Mesendoderm (in vitro differentiated cells): ENCODE data around the gene TRABD2B.
A peak's percentile ranks its signal among the peaks of the same experiment; 100 is the strongest.

Experiments used
- DNase-seq: peaks from one replicate; pipeline ENCODE4 v3.0.0; 2013
- H2AK5ac ChIP-seq: 2 replicates; pipeline ENCODE4 v1.6.1; 2013; ENCODE audit warnings: low read length, inconsistent platforms
- H2BK120ac ChIP-seq: 2 replicates; pipeline ENCODE4 v1.6.1; 2013; ENCODE audit warnings: low read depth, mild to moderate bottlenecking, low read length, moderate library complexity, mixed read lengths
- H2BK15ac ChIP-seq: replicated peaks from 2 replicates; pipeline ENCODE4 v1.6.1; 2013; ENCODE audit warnings: low read depth, mild to moderate bottlenecking, moderate library complexity
- H2BK5ac ChIP-seq: 2 replicates; pipeline ENCODE4 v1.6.1; 2013; ENCODE audit warnings: low read length, inconsistent platforms
- H3K18ac ChIP-seq: 2 replicates; pipeline ENCODE4 v1.6.1; 2013; ENCODE audit warnings: mild to moderate bottlenecking, low read length, mixed read lengths
- H3K23ac ChIP-seq: one replicate; pipeline ENCODE4 v1.6.1; 2013; ENCODE audit warnings: low read length
- H3K27ac ChIP-seq: 2 replicates; pipeline ENCODE4 v1.5.1; 2013; ENCODE audit warnings: low read depth, mild to moderate bottlenecking, inconsistent platforms, low read length, moderate library complexity
- H3K27me3 ChIP-seq: 2 replicates; pipeline ENCODE4 v1.6.1; 2013; ENCODE audit warnings: low read length, control low read depth, mild to moderate bottlenecking, inconsistent platforms; ENCODE audit not compliant: insufficient read depth, poor library complexity
- H3K36me3 ChIP-seq: 2 replicates; pipeline ENCODE4 v1.6.1; 2013; ENCODE audit warnings: low read length, inconsistent platforms; ENCODE audit not compliant: control insufficient read depth, insufficient read depth
- H3K4ac ChIP-seq: one replicate; pipeline ENCODE4 v1.6.1; 2013; ENCODE audit warnings: low read depth, mild to moderate bottlenecking, low read length, moderate library complexity
- H3K4me1 ChIP-seq: 2 replicates; pipeline ENCODE4 v1.6.1; 2013; ENCODE audit warnings: low read depth, low read length, inconsistent platforms; ENCODE audit not compliant: control insufficient read depth
- H3K4me2 ChIP-seq: 2 replicates; pipeline ENCODE4 v1.6.1; 2013; ENCODE audit warnings: low read length
- H3K4me3 ChIP-seq: 2 replicates; pipeline ENCODE4 v1.5.1; 2013; ENCODE audit warnings: mild to moderate bottlenecking, low read length
- H3K56ac ChIP-seq: one replicate; pipeline ENCODE4 v1.6.1; 2013; ENCODE audit warnings: low read length
- H3K79me1 ChIP-seq: 2 replicates; pipeline ENCODE4 v1.6.1; 2013; ENCODE audit warnings: low read length, inconsistent platforms
- H3K79me2 ChIP-seq: 2 replicates; pipeline ENCODE4 v1.6.1; 2013; ENCODE audit warnings: mild to moderate bottlenecking, low read length; ENCODE audit not compliant: control insufficient read depth, insufficient read depth
- H3K9ac ChIP-seq: 2 replicates; pipeline ENCODE4 v1.6.1; 2013; ENCODE audit warnings: low read length, inconsistent platforms
- H4K5ac ChIP-seq: one replicate; pipeline ENCODE4 v1.6.1; 2013; ENCODE audit warnings: low read length
- H4K8ac ChIP-seq: one replicate; pipeline ENCODE4 v1.6.1; 2013; ENCODE audit warnings: low read depth, mild to moderate bottlenecking, control low read depth, low read length, moderate library complexity
- WGBS: extraction: QIAGEN DNeasy Blood & Tissue Kit; methylation state at CpG from one replicate; pipeline ENCODE4 v1.1.7; 2013; ENCODE audit warnings: low lambda C conversion rate, missing lambda C conversion rate; ENCODE audit not compliant: insufficient coverage; ENCODE audit errors: extremely low coverage; 5-methylcytosine and 5-hydroxymethylcytosine counted together

The TRABD2B gene

GRCh38 chr1:47993881-47994625, 3.1 kb downstream of the TRABD2B start:
- Histone ChIP-seq H3K4me2 (no peak overlapping the region), H3K4ac (no peak overlapping the region), H3K18ac (no peak overlapping the region), H3K56ac (peak overlapping the region; percentile 54), H2BK15ac (no peak overlapping the region), H2AK5ac (no peak overlapping the region), H2BK5ac (no peak overlapping the region), H2BK120ac (no peak overlapping the region), H3K23ac (no peak overlapping the region), H3K9ac (no peak overlapping the region), H4K8ac (no peak overlapping the region), H3K4me1 (peaks cover 12% of the 10 kb centered on the region), H4K5ac (no peak overlapping the region), H3K27me3 (peaks cover 2% of the 10 kb centered on the region), H3K79me2 (peaks cover 4% of the 10 kb centered on the region), H3K79me1 (peaks cover 9% of the 10 kb centered on the region), H3K27ac (no peak overlapping the region), H3K4me3 (no peak overlapping the region), H3K36me3 (no peaks in the 10 kb centered on the region)
- no peak for DNase-seq
- no CpG with 5 or more reads among the region's 34 CpGs for WGBS

GRCh38 chr1:47993416-47993740, 3.8 kb downstream of the TRABD2B start:
- Histone ChIP-seq H4K5ac (no peak overlapping the region), H2BK15ac (no peak overlapping the region), H2BK120ac (no peak overlapping the region), H3K23ac (no peak overlapping the region), H4K8ac (no peak overlapping the region), H3K79me2 (peaks cover 4% of the 10 kb centered on the region), H2AK5ac (peak overlapping the region; percentile 43), H3K27ac (no peak overlapping the region), H3K4me2 (no peak overlapping the region), H2BK5ac (no peak overlapping the region), H3K18ac (no peak overlapping the region), H3K79me1 (peaks cover 9% of the 10 kb centered on the region), H3K4me3 (no peak overlapping the region), H3K9ac (peak overlapping the region; percentile 8), H3K27me3 (peaks cover 2% of the 10 kb centered on the region), H3K56ac (peak overlapping the region; percentile 54), H3K4ac (no peak overlapping the region), H3K4me1 (peaks cover 11% of the 10 kb centered on the region), H3K36me3 (no peaks in the 10 kb centered on the region)
- WGBS = no CpG with 5 or more reads among the region's 7 CpGs
- DNase-seq = no peak

GRCh38 chr1:47992720-47993415, 4.3 kb downstream of the TRABD2B start:
- WGBS = no CpG with 5 or more reads among the region's 11 CpGs
- H3K4me3 ChIP-seq = no peak overlapping the region
- peaks cover under 1% of the 10 kb centered on the region for H3K27me3 ChIP-seq

GRCh38 chr1:47991673-47992072, 5.5 kb downstream of the TRABD2B start:
- H3K4me3 ChIP-seq = no peak overlapping the region
- no peak overlapping the region for H3K23ac ChIP-seq
- H2AK5ac ChIP-seq = no peak overlapping the region
- H2BK5ac ChIP-seq = no peak overlapping the region
- H3K27ac ChIP-seq = no peak overlapping the region
- H3K56ac ChIP-seq = peak overlapping the region; percentile 31
- H3K4me2 ChIP-seq = no peak overlapping the region
- no peak overlapping the region for H2BK15ac ChIP-seq
- H4K5ac ChIP-seq = no peak overlapping the region
- H3K9ac ChIP-seq = no peak overlapping the region
- H3K36me3 ChIP-seq = no peaks in the 10 kb centered on the region
- H3K79me2 ChIP-seq = peaks cover 4% of the 10 kb centered on the region
- no peak overlapping the region for H3K18ac ChIP-seq
- no peak for DNase-seq
- H3K4me1 ChIP-seq = peaks cover 6% of the 10 kb centered on the region
- 100% methylated on average over 1 of the region's 5 CpGs for WGBS
- H2BK120ac ChIP-seq = no peak overlapping the region
- peaks cover 9% of the 10 kb centered on the region for H3K79me1 ChIP-seq
- H3K27me3 ChIP-seq = no peaks in the 10 kb centered on the region
- H4K8ac ChIP-seq = no peak overlapping the region
- no peak overlapping the region for H3K4ac ChIP-seq

More at GRCh38 chr1:47992720-47993415, 4.3 kb downstream of the TRABD2B start:
- Histone ChIP-seq H2BK120ac (no peak overlapping the region), H3K23ac (no peak overlapping the region), H2BK15ac (no peak overlapping the region), H3K4me1 (peaks cover 8% of the 10 kb centered on the region), H3K4me2 (no peak overlapping the region), H3K79me2 (peaks cover 4% of the 10 kb centered on the region), H3K27ac (no peak overlapping the region), H4K8ac (no peak overlapping the region), H3K18ac (peak overlapping the region; percentile 34), H2AK5ac (no peak overlapping the region), H3K4ac (no peak overlapping the region), H3K9ac (peak overlapping the region; percentile 8), H3K36me3 (no peaks in the 10 kb centered on the region), H3K56ac (peak overlapping the region; percentile 54), H3K79me1 (peaks cover 9% of the 10 kb centered on the region), H4K5ac (no peak overlapping the region), H2BK5ac (no peak overlapping the region)
- DNase-seq = peak; percentile 53

- H3K79me1 ChIP-seq = peaks cover 9% of the 10 kb centered on the region
- H3K4me1 ChIP-seq = peaks cover 6% of the 10 kb centered on the region
- H2BK120ac ChIP-seq = no peak overlapping the region
- no peak overlapping the region for H2BK5ac ChIP-seq
- no peak overlapping the region for H3K18ac ChIP-seq
- H3K79me2 ChIP-seq = peaks cover 4% of the 10 kb centered on the region
- no peak overlapping the region for H3K4me2 ChIP-seq
- no peak overlapping the region for H3K4me3 ChIP-seq
- H2BK15ac ChIP-seq = no peak overlapping the region
- DNase-seq = peak; percentile 86
- H3K23ac ChIP-seq = no peak overlapping the region
- H3K56ac ChIP-seq = no peak overlapping the region
- H3K36me3 ChIP-seq = no peaks in the 10 kb centered on the region
- no peak overlapping the region for H3K9ac ChIP-seq
- H3K4ac ChIP-seq = no peak overlapping the region
- H3K27ac ChIP-seq = no peak overlapping the region
- WGBS = no CpG with 5 or more reads among the region's 5 CpGs
- H3K27me3 ChIP-seq = no peaks in the 10 kb centered on the region
- no peak overlapping the region for H4K8ac ChIP-seq
- H2AK5ac ChIP-seq = no peak overlapping the region
- H4K5ac ChIP-seq = no peak overlapping the region
Measured at GRCh38 chr1:47991187-47991586, 6.0 kb downstream of the TRABD2B start.
